ENCODE results near the gene C1QTNF7. TPM values are rescaled to one million over a fixed set of nuclear protein-coding genes. Genes with fewer than 3 reads are reported as not detected.

Gene C1QTNF7
- total and polyA plus RNA-seq, 2 of the 13 experiments (the other 11 are each of a cell fraction or from before 2014, with no cell fraction given) = not detected

- no peak for TF ChIP-seq JUND (CRISPR knock-in tag; IDR thresholded peaks at IDR 0.05)
- no peak for TF ChIP-seq CEBPZ (IDR thresholded peaks at IDR 0.05; ENCODE audit: low read length)
- TF ChIP-seq CHD2 (IDR thresholded peaks at IDR 0.05; ENCODE audit: low read depth, low read length) = no peak; the same call in 1 of the 2 replicates
- TF ChIP-seq SNRNP70 (IDR thresholded peaks at IDR 0.05; ENCODE audit: low read depth, low read length) = no peak
- TF ChIP-seq MEF2D (CRISPR knock-in tag; IDR thresholded peaks at IDR 0.05) = no peak
- TF ChIP-seq JDP2 (CRISPR knock-in tag; IDR thresholded peaks at IDR 0.05; ENCODE audit: borderline replicate concordance) = no peak
- TF ChIP-seq ZNF275 (CRISPR knock-in tag; IDR thresholded peaks at IDR 0.05; ENCODE audit: borderline replicate concordance) = no peak
- no peak for TF ChIP-seq ZNF256 (CRISPR knock-in tag; conservative IDR thresholded peaks at IDR 0.05)
- no peak for TF ChIP-seq GZF1 (CRISPR knock-in tag; IDR thresholded peaks at IDR 0.05)
- no peak for TF ChIP-seq THRA (CRISPR knock-in tag; IDR thresholded peaks at IDR 0.05; ENCODE audit: borderline replicate concordance)
- TF ChIP-seq ZIK1 (CRISPR knock-in tag; IDR thresholded peaks at IDR 0.05; ENCODE audit: borderline replicate concordance, low read depth) = no peak
- TF ChIP-seq ZNF564 (CRISPR knock-in tag; IDR thresholded peaks at IDR 0.05) = no peak
- no peak for TF ChIP-seq GLMP (CRISPR knock-in tag; IDR thresholded peaks at IDR 0.05; ENCODE audit: borderline replicate concordance)
- no peak for TF ChIP-seq DBP (CRISPR knock-in tag; IDR thresholded peaks at IDR 0.05; ENCODE audit: not compliant biosample characterization)
- no peak for TF ChIP-seq FOXA1 (IDR thresholded peaks at IDR 0.05)
- TF ChIP-seq FOXA1 (CRISPR knock-in tag; IDR thresholded peaks at IDR 0.05) = no peak
- TF ChIP-seq RARG (CRISPR knock-in tag; IDR thresholded peaks at IDR 0.05; ENCODE audit: low read depth) = no peak
- no peak for TF ChIP-seq MXD1 (CRISPR knock-in tag; IDR thresholded peaks at IDR 0.05)
- no peak for TF ChIP-seq ZBTB1 (CRISPR knock-in tag; IDR thresholded peaks at IDR 0.05; ENCODE audit: borderline replicate concordance)
Observed at GRCh38 chr4:15479089-15479912, 51.5 kb downstream of the C1QTNF7 start (continued).
